ENCODE data around the gene PLD5.
"Not testable (repeated sequence)": the region's sequence is repeated elsewhere in the genome, so short reads cannot be mapped to it uniquely, and the experiment has no call there.

Gene PLD5

DNA sequence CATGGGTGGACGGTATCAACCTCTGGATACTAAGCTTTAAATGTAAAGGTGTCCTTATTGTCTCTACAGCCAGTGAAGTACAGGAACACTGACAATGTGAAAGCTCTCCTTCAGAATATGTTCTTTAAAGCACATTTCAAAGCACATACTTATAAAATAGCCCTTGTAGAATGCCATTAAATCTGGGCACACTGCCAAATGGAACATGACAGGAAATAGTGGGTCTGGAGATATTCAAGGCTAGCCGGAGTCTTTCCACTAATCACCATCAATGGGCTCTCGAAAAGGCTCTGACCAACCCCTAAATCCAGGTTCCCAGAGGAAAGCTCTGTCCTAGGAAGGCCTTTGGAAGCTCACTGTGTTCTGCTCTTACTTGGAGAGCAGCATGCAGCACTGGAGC is 46.6 kb downstream of the PLD5 start:
- DNase-seq = no peak

DNA sequence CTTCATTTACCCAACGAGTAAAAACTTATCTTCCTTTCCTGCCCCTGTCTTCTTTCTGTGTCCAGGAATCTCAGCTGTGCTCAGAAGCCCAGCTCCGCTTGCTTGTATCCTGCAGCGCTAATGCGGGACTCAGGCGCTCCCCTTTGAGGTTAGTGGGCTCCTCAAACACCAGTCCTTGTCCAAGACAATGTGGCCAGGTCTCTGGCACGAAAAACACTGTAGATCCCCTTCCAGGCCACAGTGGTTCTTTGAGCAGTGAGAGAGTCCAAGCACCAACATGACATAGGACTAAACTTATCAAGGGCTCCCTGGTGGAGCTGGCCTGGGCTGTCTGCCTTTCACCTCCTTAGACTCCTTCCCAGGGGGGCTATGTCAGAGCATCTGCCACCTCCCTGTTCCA is 53.7 kb downstream of the PLD5 start:
- no peak for DNase-seq

- DNase-seq = no peak
These were observed 55.7 kb downstream of the PLD5 start for GRCh38 chr1:242468784-242469183.

DNA sequence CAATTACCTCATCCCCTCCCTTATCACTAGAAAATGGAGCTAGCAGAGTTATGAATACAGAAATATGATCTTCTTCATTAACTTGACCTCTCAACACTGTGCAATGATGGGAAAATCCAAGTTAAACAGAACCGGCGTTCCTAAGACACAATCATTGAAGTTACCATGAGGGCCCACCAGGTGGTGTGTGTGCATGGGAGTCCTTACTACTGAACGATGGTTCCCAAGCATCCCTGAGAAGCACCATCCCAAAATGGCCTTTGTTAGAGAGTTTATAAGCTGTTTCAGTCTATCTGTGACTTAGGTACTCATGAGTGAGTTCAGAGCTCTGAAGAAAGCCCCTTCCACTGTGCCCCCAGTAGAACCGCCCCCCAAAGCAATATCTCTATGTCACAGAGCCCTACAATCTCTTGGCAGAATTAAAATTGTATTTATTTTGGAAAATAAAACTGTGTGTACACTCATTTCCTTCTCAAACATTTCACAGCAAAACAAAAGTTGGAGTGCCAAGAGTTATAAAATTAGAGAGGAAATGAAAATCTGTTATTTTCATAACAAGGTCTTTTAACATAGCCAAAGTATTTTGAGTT is 56.8 kb downstream of the PLD5 start:
- DNase-seq = no peak

DNA sequence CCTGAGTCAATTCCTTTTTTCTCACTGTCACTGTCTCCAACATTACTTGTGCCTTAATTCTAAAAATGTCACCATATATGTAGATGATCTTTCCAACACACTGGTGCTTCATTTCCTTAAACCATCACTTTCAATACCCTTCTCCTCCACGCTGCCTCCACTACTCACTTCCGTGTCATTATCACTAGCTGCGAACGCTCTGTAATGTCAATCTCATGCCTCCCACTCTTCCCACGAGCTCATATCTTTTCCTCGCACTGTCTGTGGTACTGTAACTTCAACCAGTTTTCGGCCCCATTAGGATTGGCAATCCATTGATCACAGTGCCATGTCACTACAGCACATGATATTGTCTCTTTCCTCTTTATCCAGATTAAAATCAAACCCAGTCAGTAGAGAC is 61.6 kb downstream of the PLD5 start:
- DNase-seq = no peak

DNA sequence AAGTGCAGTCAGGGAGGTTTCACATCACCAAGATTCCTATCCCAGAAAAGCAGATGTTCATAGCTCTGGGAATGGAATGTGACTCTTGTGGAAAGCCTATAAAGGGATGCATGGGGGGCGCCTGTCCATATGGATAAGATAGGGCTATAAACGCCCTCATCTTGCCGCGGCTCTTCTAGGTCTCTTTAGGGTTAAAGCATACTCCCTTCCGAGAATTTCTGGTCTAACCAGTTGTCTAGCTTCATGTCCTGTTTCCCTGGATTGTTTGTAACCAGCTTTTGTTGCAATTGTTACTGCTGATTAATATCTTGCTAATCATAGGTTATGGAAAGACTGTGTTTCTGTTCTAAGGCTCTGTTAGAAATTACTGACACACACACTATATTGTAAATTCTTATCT is 64.8 kb downstream of the PLD5 start:
- not testable (repeated sequence) for DNase-seq

DNA sequence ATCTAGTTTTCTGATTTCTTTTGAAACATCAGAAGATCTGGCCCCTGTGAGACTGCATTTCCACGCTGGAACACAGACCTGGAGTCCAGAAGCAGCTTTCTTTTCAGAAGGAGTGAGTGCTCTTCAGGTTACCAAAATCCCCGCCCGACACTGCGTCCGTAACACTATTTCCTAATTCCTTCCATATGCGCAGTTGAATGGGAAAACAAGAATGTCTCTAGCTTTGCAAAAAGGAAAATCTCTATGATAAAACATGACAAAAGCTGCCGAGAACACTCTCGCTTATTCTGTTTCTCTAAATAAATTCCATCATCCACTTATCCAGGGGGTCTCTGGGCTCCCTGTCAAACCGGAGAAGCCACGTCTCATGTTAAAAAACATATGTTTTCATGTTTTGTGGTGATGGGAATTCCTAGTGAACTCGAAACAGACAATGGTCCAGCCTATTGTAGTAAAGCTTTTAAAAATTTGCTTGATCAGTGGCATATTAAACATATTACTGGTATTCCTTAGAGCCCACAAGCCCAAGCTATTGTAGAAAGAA is 67.7 kb downstream of the PLD5 start:
- no peak for DNase-seq

- DNase-seq = no peak
These were observed 69.5 kb downstream of the PLD5 start for GRCh38 chr1:242455052-242455361.

DNA sequence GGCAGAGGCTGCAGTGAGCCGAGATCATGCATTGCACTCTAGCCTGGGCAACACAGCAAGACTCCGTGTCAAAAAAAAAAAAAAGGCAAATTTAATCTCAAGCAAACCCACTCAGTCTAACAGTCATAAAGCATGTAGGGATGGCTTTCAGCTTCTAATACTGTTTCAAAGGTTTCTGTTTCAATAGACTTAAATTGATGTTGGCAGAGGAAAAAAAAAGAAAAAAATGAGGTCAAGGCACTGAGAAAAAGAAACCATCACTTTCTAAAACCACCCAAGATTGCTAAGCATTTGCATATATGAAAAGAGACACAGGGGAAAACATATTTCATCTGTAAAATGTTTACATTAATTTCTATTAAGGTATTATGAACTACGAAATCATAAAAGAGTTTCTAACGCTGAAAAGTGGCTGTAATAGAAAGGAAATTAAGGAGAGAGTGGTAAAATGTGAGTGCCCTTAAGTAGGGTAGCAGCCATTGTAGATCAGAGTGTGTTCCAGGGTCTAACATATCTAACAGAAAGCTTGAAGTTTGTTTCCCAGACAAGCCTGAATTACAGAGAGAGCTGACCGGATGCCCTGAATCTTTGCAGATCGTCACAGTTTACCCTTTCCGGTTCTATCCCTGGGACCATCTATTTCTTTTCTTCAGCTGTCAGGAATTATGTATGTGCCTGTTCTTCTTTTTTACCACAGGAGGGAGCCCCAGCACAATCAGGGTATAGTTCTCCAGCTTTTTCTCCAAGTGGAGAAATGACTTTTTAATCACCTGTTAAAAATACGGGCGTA is 70.0 kb downstream of the PLD5 start:
- DNase-seq = no peak

DNA sequence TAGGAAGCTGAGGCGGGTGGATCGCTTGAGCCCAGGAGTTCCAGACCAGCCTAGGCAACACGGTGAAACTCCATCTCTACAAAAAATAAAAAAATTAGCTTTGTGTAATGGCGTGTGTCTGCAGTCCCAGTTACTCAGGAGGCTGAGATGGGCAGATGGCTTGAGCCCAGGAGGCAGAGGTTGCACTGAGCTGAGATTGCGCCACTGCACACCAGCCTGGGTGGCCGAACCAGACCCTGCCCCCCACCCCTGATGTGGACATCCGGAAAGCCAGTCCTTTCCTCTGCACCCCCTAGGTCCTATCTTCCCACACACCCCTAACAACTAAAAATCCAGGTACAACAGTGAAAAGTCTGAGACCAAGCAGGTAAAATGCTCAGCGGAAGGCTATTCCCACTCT is 71.9 kb downstream of the PLD5 start:
- DNase-seq = no peak

DNA sequence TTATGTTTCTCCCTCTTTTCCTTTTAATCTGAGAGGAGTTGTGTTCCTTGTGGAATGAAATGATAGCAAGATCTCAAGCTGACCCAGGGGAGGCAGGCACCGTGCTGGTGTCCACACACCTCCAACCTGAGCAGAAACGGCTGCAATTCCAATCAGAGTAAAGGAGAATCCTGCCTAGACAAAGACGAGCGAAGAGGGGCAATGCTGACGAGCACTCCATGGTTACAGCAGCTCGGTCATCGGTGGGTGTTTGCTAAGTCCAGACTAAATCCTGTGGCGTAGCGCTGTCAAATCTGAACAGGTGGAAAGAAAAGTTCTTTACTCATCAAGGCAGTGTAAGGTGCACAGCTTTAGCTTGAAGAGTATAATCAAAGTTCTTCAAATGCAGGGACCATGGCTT is 74.8 kb downstream of the PLD5 start:
- DNase-seq = no peak

- DNase-seq = no peak
These were observed 75.4 kb downstream of the PLD5 start for GRCh38 chr1:242448910-242449645.

- no peak for DNase-seq
These were observed 76.8 kb downstream of the PLD5 start for GRCh38 chr1:242447689-242448088.

DNA sequence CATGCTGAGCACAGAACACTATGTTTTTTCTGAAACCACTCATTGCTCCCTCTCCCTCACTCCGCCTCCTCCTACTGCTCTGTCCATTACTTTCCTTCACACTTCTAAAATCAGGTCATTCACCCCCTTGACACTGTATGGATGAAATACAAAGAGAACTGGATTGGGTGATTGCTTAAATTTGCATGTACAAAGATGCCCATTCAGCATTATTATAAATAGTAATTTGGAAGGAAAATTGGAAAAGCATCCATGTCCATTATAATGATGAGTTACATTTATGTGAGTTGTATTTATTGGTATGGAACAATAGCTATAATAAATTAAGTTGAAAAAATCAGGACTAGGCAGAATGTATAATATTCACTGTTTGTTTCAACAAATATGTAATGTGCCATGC is 83.7 kb downstream of the PLD5 start:
- DNase-seq = no peak

DNA sequence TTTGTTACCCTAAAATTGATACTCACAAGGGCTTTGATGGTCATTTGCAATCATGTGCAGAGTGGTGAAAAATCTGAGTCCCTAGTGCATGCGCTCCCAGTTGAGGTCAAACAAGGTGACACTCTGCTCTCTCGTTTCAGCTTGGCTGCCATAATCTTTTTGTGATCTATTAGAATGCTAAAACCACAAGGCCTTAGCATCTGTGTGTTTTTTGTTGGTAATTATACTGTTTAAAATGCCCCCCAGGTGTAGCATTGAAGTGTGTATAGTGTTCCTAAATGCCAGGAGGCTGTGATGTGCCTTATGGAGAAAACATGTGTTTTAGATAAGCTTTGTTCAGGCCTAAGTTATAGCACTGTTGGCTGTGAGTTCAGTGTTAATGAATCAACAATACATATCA is 89.3 kb downstream of the PLD5 start:
- no peak for DNase-seq

DNA sequence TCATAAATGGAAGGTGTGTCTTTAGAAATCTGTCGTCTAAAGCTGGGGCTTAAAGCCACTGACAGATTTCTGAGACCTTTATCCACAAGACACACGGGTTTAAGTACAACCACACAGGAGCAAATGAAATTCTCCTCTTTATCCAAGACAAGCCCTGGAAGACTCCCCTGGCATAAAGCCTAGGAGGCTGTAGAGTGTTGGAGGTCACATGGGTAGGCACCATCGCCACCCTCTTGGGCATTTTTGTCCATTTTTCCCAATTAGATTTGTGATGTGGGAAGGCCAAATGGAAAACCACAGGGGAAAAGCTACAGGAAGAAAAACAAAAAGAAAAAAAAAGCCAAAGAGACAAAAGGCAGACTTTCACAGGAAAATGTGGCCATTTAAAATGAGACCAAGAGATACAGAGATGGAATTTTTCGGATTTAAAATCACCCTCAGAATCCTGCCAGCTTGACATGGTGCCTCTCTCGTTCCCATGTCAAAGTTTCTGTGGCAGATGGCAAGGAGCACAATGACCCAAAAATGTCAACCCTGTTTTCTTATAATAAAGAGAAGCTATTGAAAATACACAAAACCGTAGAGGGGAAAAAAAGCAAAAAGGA is 91.9 kb downstream of the PLD5 start:
- DNase-seq = no peak

DNA sequence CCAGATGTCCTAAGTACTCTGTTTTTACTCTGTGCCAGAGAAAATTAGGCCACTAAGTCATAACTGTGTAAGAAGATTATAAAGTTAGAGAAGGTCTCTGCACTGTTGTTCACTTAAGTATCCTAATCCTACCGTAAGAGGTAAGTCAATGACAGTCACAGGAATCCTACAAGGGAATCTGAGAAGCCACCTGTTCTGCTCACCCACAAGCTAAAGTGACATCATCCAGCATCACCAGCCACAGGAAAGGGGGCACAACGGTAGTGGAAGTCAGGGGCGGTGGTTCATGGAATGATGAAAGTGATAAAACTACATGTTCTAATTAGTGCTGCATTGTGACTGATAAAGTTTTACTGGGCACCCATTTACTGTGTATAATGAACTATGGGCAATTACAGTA is 92.7 kb downstream of the PLD5 start:
- DNase-seq = no peak

DNA sequence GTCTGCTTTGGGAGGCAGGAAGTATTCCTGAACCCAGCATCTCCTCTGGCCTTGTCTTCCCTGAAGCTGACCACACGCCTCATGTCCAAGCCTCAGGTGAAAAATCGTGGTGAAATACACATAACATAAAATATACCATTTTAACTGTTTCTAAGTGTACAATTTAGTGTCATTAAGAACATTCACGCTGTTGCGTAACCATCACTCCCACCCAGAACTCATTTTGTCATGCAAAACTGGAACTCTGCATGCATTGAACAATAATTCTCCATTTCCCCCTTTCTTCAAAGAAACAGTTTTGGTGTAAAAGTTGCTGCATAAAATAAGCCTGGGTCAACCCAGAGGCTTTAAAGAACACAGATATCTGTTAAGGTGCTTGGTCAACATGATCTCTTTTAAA is 93.5 kb downstream of the PLD5 start:
- no peak for DNase-seq

- no peak for DNase-seq
These were observed 95.9 kb downstream of the PLD5 start for GRCh38 chr1:242428399-242429190.

DNA sequence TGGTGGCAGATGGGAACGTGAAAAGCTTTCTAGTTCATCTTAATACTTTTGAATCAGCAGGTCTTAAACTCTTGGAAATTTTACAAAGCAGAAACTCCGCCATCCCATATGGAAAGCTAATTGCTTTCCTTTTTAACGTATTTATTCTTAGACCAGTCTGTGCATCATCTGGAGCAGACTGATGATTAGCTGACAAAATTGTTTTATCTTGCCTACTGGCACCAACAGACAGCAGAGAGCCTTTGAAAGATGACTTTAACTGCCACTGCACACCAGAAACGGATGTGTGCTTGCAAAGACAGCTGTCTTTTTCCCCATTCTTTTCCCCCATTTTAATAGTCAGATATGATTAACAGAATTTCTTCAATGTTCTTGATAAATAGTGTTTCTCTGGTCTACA is 97.0 kb downstream of the PLD5 start:
- DNase-seq = no peak

DNA sequence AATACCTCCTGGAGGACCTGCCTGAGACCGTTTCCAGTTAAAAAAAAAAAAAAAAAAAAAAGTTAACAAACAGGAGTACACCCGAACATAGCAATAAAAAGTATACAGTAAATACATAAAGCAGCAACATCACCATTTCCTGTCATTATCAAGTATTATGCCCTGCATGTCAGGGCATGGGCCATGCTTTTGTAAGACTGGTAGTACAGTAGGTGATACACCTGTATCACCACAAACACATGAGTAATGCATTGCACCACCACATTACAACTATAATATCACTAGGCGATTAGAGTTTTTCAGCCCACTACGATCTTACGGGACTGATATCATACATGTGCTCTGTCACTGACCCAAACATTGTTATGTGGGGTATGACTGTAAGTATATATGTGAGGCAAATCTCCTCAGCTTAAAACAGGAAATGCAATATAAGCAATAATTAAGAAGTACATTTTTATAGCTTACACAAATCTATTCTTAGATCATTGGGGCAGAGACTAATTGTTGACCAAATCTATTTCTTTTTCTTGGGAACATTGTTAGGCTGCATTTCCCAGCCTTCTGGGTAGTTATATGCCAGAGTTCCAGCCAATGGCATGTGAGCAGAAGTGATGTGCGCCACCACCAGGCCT is 98.1 kb downstream of the PLD5 start:
- DNase-seq = no peak

GRCh38 chr1:242425232-242425631 is 99.3 kb downstream of the PLD5 start:
- DNase-seq = no peak
